GM12875 (cell line): Measurements from ENCODE around the gene UMAD1.

Source experiments
- H3K4me3 ChIP-seq: one replicate; pipeline ENCODE4 v1.5.1; 2011; ENCODE audit warnings: low read depth, low read length, control low read depth
- CTCF ChIP-seq: IDR thresholded peaks from 2 replicates; pipeline ENCODE4 v1.5.1; 2011; ENCODE audit warnings: low read depth, mild to moderate bottlenecking, control low read depth, inconsistent platforms, low read length, moderate library complexity, borderline replicate concordance; ENCODE audit not compliant: insufficient read depth

Gene UMAD1

DNA sequence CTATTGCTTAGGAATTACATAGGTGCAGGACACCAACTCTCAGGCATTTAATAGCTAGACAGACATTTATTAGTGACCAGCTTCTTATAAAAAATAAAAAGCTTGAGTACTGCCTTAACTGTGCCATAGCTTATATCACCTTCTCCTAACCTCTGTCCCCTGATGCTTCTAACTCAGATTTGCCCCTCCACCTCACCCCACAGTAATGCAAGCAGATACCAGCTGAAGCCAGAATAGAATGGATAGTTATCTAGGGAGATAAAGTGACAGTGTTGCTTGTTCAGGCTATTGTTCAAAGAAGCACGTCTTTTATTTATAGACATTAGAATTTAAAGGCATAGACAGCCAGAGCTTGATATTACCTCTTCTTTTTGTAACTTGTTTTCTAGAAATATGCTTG is 228.5 kb downstream of the UMAD1 start:
- TF ChIP-seq CTCF, result no peak
- H3K4me3 ChIP-seq, result no peak overlapping the region

DNA sequence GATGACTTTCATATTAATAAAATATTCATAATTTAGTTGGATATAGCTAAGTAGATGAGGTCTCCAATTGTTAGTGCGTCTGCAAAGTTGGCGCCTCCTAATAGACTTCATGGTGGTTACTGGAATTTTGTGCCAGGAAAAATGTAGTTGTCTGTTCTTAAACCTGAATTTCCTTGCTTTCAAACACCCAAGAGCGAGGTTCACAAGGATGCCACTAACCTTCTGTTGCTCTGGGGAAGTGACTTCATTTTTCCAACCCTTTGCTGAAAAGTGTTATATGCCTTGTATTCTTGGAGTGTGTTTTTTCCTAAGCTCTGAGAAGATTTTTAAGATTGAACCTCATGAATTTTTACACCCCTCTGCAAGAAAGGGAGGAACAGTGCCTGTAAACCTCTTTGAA is 229.1 kb downstream of the UMAD1 start:
- no peak for TF ChIP-seq CTCF

DNA sequence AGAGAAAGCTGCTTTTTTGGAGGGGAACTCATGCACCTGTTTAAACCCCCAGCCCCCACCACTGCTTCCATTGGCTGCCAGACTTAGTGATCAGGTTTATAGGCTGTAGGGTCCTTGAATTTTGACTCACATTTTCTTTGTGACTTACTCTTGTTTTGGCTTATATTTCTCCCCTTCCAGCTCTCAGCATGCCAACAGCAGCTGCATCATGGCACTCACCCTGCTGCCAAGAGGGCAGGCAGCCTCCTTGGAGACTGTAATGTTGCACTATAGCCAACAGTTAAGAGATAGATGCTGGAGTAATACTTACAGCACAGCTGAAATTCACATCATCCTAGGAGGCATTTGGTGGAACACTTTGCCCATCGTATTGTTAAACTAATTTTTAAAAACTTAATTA is 230.0 kb downstream of the UMAD1 start:
- no peak for TF ChIP-seq CTCF
- H3K4me3 ChIP-seq, result no peak overlapping the region

More for the DNA sequence above, 229.1 kb downstream of the UMAD1 start:
- H3K4me3 ChIP-seq, result no peak overlapping the region

- no peak for TF ChIP-seq CTCF
- H3K4me3 ChIP-seq, result no peak overlapping the region
These were observed 235.9 kb downstream of the UMAD1 start for GRCh38 chr7:7876419-7876818.

GRCh38 chr7:7881581-7881980 is 241.0 kb downstream of the UMAD1 start:
- no peak for TF ChIP-seq CTCF
- H3K4me3 ChIP-seq, result no peak overlapping the region

DNA sequence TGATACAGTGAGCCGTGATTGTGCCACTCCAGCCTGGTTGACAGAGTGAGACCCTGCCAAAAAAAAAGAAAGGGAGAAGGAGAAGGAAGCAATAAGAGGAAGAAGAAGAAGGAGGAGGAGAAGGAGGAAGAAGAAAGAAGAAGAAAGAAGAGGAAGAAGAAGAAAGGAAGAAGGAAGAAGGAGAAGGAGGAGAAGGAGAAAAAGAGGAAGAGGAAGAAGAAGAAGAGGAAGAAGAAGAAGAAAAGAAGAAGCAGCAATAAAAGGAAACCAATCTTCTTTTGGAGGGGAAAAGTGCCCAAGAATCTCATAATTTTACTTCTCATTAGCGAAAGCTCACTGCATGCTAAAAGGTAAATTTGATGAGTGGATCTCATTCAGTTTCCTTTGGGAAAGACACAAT is 242.3 kb downstream of the UMAD1 start:
- H3K4me3 ChIP-seq, result no peak overlapping the region
- no peak for TF ChIP-seq CTCF

DNA sequence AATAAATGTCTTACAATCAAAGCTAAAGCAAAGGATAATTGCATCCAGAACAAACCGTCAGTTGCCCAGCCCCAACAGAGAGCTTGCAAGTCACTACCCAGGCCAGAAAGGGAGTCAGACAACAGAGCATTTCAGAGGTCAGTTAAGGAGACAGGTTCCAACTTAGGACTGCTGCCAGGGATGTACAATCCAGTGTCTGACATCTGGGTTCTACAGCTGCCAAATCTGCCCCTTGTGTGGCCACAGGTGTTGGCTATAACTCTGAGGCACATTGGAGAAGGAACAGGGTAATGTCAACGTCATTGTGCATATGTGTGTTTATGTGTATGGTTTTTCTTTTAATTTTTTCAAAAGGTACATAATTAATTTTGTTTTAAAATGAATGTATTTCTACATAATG is 242.8 kb downstream of the UMAD1 start:
- H3K4me3 ChIP-seq, result no peak overlapping the region
- TF ChIP-seq CTCF, result no peak
